Measurements from ENCODE around the gene ZNF655.

GRCh38 chr7:99541212-99541611 is 17.2 kb upstream of the ZNF655 start:
- no peak for TF ChIP-seq CTCF (conservative IDR thresholded peaks at IDR 0.05; ENCODE audit: low read depth, low read length)
- no peak for TF ChIP-seq EZH2 (IDR thresholded peaks at IDR 0.05; ENCODE audit: borderline replicate concordance, low read depth, low read length, poor library complexity, severe bottlenecking)

All from A673 (cell line).